Stimulated activated CD4-positive, alpha-beta T cell treated with anti-CD3 and anti-CD28 coated beads, Interleukin-1b, Interleukin-23, amount 100 ng/mL, for 48 hours (primary cell): ENCODE data around the gene DDC.

Source experiments
- DNase-seq: peaks from one replicate; pipeline ENCODE4 v3.0.0-alpha.2; 2020

The DDC gene

GRCh38 chr7:50512384-50512783 lies 52.8 kb downstream of the DDC start:
- DNase-seq = no peak

- DNase-seq = no peak
Observed at GRCh38 chr7:50509459-50509858, 55.7 kb downstream of the DDC start.

DNA sequence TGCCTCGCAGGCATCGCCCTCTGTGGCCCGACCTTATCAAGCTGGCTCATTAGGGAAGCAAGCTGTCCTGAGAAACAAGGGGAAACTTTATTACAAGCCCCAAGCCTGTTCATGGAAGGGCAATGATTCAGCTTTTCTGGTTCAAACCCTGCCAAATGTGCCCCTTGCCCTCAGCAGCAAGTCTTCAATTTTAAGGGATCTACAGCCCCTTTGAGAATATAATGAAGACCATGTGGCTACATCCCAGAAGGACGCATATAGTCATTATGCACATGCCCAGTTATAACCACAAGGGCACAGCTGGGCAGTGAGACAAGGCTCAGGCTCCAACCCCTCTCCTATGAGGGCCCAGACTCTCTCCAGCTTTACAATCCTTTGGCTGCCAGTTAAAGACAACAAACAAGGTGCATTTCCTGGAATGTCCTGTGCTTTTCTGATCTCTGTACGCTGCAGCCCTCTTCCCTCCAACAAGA lies 56.7 kb downstream of the DDC start:
- no peak for DNase-seq

DNA sequence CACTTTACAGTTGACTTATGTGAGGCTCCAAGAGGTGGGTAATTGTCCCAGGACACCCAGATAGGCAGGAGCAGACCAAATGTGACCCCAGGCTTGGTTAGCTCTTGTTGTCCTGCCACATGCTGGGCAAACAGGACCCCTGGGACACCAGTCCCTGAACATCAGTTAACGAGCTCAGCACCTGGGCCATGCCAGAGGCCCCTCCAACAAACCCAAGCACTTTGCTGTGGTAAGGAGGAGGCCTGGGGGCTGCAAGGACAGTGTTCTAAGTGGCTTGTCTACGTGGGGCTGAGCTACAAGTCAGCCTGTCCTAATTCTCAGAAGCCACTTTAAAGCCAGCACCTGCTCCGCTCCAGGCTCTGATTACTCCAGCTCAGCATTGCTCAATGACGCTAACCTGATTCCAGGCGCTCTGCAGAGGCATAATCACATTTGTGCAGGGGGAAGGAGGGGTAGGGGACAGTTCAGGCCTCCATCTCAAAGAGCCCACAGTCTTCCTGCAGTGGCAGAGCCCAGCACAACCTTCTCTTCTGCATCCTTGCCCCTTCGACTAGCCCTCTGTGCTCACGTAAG lies 57.2 kb downstream of the DDC start:
- no peak for DNase-seq

GRCh38 chr7:50505553-50506210 lies 59.5 kb downstream of the DDC start:
- no peak for DNase-seq

DNA sequence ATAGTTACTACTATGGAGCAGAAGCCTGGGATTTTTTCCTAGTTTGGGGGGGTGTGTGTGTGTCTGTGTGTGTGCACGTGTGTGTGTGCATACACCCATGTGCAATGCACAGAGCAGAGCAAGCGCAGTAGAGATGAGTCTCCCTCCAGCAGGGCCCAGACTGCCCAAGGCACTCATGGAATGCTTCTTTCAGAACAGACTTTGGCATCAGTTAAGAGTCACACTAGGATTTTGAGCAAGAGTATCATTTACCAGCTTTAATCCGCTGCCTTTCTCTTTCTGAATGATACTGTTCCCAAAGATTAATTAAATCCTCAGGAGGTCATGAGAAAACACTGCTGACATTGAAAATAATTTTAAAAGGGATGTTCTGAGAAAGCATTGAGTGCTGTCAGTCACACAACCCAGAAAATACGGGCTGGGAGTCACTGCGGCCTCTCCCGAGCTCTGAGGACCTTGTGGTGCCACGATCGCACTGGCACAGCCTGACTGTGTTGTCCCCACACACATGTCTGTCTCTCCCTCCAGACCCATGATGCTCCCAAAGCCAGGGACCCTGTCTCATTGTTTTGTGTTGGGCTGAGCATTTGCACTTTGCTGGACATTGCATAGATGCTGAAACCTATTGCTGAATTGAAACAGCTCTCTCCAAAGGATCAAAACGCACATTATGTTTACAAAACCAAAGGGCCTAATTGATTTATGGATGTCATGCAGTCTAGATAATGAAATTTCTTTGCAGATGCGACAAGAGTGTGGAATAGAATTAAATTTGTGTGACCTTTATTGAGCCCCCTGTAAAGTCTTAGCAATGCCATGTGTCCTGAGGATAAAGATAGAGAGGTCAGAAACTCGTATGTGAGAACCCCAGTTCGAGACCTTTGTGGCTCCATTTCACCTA lies 60.3 kb downstream of the DDC start:
- DNase-seq = no peak

DNA sequence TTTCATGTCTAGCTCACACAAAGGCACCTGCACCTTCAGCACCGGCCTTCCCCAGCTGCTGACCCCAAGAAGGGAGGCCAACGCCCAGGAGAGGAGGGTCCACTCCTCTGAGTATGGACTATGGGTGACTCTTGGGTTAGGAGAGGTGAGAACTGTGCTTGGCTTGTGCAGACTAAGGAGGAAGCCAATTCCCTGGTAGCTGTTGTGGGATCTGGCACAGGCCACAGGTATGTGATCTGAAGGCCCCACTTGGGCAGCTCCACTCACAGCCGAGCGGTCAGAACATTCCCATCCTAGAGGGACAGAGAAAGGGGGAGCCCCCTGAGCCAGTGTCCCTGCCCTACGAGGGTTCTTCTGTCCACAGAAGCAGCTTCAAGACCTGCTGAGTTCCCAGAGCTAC lies 62.3 kb downstream of the DDC start:
- no peak for DNase-seq

- no peak for DNase-seq
Observed at GRCh38 chr7:50502001-50502684, 63.1 kb downstream of the DDC start.

DNA sequence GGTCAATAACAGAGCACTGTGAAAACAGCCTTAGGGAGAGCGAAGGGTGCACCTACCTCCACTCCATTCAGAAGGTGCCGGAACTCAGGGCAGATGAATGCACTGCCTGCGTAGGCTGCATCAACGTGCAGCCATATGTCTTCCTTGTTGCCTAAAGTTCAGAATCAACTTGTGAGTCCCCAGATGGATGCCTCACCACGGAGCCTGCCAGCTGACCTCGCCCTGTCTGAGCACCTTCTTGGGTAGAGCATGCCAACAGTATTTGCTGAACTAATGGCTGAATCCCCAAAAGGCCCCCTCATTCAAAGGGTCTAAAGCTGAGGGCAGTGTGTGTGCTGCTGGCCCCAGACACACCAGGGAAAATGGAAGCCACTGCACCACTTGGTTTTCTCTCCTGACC lies 66.1 kb downstream of the DDC start:
- DNase-seq = no peak

DNA sequence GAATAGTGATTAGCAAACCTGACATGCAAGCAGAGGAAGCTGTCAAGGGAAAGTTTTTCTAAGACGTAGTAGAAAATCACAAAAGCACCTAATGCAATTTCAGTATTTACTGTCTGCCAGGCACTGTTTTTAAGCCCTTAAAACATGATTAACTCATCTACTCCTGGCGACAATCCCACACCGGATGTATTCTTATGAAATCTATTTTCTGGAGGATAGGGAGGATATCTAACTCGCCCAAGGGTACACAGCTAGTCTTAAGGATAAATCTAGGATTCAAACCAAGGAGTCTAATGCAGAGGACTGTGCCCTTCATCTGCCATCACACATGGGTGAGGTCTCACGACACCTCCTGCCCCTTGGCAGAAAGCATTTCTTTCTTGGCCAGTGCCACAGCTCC lies 67.2 kb downstream of the DDC start:
- DNase-seq = no peak

GRCh38 chr7:50497068-50497642 lies 68.0 kb downstream of the DDC start:
- no peak for DNase-seq

GRCh38 chr7:50496569-50496968 lies 68.6 kb downstream of the DDC start:
- no peak for DNase-seq

- DNase-seq = no peak
Observed at GRCh38 chr7:50495746-50496145, 69.5 kb downstream of the DDC start.

- DNase-seq = no peak
Observed at GRCh38 chr7:50492770-50493519, 72.3 kb downstream of the DDC start.

- no peak for DNase-seq
Observed at GRCh38 chr7:50491943-50492342, 73.3 kb downstream of the DDC start.

DNA sequence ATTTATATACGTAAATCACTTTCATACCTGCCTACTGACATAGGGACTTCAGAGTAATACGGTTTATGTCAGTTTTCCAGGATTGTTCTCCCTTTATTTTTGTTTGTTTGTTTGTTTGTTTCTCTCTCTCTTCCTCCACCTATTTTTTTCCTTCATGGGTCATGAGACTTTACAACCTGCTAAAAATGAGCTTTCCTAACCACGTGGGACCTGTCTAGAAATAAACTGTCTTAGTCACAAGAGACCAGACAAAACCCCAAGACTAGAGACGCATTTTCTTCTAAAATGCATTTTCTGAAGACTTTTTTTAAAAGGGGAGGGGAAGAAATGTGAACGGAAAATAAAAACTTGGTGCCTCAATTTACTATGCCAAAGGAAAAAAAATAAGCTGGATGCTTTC lies 74.0 kb downstream of the DDC start:
- DNase-seq = no peak

GRCh38 chr7:50488379-50488778 lies 76.8 kb downstream of the DDC start:
- DNase-seq = no peak

DNA sequence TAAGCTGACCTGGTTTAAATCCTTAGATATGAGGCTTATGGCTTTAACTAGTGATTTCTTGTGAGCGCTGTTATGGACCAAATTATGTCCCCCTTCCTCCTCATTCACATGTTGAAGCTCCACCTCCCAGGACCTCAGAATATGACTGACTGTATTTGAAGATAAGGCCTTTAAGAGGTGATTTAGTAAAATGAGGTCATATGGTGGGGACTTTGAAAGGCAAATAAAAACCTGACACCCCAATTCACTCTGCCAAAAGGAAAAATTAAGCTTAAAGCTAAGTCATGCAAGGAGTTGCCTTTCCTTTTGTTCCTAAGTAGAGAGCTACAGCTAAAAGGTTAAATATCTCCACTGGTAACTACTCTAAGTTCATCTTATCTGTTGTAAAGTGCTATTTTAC lies 78.7 kb downstream of the DDC start:
- no peak for DNase-seq

DNA sequence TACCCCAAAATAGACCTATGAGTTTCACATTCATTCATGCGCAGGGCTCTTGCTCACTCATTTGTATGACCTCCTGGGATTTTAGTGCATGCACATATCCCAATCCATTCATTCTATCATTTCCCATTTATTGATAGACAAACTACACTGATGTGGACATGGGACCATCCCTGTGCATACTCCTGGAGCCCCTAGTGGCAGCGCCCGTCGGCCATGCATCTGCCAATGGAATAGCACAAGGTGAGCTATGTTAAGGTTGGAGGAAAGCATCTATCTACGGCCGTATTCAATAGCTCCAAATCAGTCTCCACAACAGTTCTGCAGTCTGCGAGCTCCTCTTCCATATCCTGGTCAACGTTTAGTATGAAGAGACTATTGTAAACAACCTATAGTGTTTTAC lies 83.3 kb downstream of the DDC start:
- DNase-seq = no peak

GRCh38 chr7:50480797-50481196 lies 84.4 kb downstream of the DDC start:
- no peak for DNase-seq

DNA sequence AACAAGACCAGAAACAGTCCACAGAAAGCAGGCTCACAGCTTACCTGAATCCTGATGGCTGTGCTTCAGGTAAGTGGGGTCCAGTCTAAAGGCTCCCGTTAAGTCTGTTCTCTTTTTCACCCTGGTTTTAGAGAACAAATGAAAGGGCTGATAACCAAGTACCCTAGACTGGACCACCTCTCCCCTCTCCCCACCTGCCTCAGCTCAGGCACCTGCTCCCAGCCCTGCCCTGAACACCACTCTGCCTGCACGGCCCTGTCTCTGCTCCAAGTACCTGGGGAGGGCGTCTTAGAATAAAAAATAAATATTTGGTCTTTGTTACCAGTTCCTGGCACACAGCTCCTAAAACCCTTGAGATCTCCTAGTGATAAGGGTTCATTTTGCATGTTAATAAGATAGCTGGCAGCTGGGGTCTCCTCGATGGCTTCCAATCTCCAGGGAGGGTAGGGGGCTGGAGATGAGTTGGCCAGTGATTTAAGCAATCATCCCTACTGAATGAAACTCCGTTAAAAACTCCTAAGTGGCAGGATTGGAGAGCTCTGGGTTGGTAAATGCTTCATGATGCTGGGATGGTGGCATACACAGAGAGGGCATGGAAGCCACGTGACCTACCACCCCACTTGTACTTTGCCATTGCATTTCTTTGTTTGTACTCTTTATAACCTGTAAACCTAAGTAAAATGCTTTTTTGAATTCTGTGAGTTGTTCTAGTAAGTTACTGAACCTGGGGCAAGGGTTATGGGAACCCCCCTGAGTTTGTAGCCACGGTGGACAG lies 85.3 kb downstream of the DDC start:
- no peak for DNase-seq
